ENCODE measurements around the gene RTEL1.

DNA sequence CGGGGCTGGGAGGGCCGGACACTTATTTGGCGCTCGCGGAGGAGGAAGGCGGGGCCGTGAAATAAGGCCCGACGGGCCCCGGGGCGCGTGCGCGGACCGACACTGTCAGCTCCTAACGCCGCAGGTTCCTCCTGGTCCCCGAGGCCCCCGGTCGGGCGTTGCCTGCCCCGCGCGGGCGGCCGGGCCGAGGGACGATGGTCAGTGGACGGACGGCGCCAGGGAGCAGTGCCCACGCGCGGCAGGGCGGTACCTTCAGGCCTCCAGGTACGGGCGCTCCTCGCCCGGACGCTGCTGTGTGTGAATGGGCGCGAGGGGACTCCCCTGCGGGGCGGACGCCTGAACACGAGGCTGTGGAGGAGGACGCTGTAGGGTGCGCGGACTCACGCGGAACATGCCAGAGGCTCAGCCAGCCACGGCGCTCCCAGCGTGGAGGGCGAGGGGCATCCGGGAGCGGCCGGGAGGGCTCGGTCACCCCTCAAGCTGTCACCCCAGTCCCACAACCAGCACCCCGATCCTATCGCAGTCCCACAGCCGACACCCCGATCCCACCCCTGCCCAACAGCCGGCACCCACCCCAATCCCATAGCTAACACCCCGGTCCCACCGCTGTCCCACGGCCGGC lies 30.9 kb upstream of the RTEL1 start:
- TF ChIP-seq, protein P1, sequence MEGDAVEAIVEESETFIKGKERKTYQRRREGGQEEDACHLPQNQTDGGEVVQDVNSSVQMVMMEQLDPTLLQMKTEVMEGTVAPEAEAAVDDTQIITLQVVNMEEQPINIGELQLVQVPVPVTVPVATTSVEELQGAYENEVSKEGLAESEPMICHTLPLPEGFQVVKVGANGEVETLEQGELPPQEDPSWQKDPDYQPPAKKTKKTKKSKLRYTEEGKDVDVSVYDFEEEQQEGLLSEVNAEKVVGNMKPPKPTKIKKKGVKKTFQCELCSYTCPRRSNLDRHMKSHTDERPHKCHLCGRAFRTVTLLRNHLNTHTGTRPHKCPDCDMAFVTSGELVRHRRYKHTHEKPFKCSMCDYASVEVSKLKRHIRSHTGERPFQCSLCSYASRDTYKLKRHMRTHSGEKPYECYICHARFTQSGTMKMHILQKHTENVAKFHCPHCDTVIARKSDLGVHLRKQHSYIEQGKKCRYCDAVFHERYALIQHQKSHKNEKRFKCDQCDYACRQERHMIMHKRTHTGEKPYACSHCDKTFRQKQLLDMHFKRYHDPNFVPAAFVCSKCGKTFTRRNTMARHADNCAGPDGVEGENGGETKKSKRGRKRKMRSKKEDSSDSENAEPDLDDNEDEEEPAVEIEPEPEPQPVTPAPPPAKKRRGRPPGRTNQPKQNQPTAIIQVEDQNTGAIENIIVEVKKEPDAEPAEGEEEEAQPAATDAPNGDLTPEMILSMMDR (IDR thresholded peaks at IDR 0.05; ENCODE audit: poor library complexity) = no peak
- no peak for TF ChIP-seq EZH2 (IDR thresholded peaks at IDR 0.05; ENCODE audit: borderline replicate concordance)
